Heart left ventricle (tissue), 13 donors: Measurements from ENCODE around the gene RASGEF1C.

Source experiments
- POLR2A ChIP-seq, 2 donors: fragments of 450-650 bp; IDR thresholded peaks; one replicate each; pipeline ENCODE4 v1.6.1; 2017; ENCODE audit warnings: antibody characterized with exemption in 2 of 2, mild to moderate bottlenecking in 2 of 2, moderate library complexity in 2 of 2
- TF ChIP-seq, protein P1 (sequence below), 12 donors: fragments of 200-600 bp; sonication (generic) in 4 of 12; IDR thresholded peaks; one replicate each; pipeline versions ENCODE4 v1.5.0 to v1.8.0; 2018 to 2022; ENCODE audit warnings: antibody characterized with exemption in 12 of 12, mild to moderate bottlenecking in 5 of 12
- donor health status: ischemic (EF 13 %, LVEDD 7.1; RV severe dilation, severe dysfunction).
- donor health status: DM: no; HTN: yes; CAD: no.
- donor health status: DM: no; HTN: no; CAD: no.
- donor health status: ischemic (EF 25% LVEDD 6.9; RV normal size, moderate dysfunction).
- donor health status: ischemic (EF 25% LVEDD 5.7; RV mildly dilated, moderate dysfunction).
- donor health status: ischemic (EF 35%, LVEDD 5.7; RV mildly dilated, moderate dysfunction).
- donor health status: nonischemic (EF 11% LVEDD 7.7; RV severe dilation, severe dysfunction).
- donor health status: DM: yes; HTN: yes; CAD: no.
- donor health status: PGD.
- donor health status: ischemic (EF 29% LVEDD 5.4; RV normal size, mild dysfunction).
- donor health status: nonischemic (EF 23%, LVEDD 6.1; RV moderate dilation, normal function).

DNA sequence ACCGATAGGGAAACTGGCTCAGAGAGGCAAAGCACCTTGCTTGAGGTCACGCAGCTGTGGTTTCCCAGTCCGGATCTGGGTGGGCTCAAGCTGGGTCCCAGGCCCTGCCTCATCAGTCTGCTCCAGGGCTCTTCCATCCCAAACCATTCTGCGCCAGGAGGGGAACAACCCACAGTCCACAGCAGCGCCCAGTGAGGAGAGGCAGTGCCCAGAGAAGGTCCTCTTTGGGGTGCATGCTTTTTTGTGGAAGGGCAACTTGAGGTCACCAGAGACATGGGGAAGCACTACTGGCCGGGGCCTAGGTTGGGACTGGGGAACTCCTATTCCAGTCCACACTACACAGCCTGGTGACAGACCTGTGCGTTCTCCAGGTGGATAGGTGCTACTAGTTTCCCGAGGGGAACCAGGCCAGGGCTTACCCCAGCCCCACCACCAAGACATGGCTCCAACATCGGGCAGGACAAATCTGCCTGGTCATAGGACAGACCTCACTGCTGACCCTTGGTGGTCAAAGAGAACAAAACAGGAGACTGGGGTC lies 75.0 kb downstream of the RASGEF1C start:
- TF ChIP-seq, protein P1, sequence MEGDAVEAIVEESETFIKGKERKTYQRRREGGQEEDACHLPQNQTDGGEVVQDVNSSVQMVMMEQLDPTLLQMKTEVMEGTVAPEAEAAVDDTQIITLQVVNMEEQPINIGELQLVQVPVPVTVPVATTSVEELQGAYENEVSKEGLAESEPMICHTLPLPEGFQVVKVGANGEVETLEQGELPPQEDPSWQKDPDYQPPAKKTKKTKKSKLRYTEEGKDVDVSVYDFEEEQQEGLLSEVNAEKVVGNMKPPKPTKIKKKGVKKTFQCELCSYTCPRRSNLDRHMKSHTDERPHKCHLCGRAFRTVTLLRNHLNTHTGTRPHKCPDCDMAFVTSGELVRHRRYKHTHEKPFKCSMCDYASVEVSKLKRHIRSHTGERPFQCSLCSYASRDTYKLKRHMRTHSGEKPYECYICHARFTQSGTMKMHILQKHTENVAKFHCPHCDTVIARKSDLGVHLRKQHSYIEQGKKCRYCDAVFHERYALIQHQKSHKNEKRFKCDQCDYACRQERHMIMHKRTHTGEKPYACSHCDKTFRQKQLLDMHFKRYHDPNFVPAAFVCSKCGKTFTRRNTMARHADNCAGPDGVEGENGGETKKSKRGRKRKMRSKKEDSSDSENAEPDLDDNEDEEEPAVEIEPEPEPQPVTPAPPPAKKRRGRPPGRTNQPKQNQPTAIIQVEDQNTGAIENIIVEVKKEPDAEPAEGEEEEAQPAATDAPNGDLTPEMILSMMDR (IDR thresholded peaks at IDR 0.05) = no peak
- TF ChIP-seq POLR2A (IDR thresholded peaks at IDR 0.05) = no peak
